HAP-1 (cell line): Measurements from ENCODE around the gene MYH15.

Experiments used
- DNase-seq, 2 experiments: peaks; one replicate each; pipeline ENCODE4 v3.0.0-alpha.2; 2016 to 2020; ENCODE audit warnings: low spot score in 2 of 2
- H3K27me3 ChIP-seq: fragments of 250-450 bp; sonication (Bioruptor Pico); 2 replicates; pipeline ENCODE4 v1.5.1; 2020; ENCODE audit warnings: low read depth, mild to moderate bottlenecking, moderate library complexity
- H3K36me3 ChIP-seq: fragments of 250-450 bp; sonication (Bioruptor Pico); replicated peaks from 2 replicates; pipeline ENCODE4 v1.5.1; 2020; ENCODE audit warnings: mild to moderate bottlenecking
- H3K4me1 ChIP-seq: fragments of 250-450 bp; sonication (Bioruptor Pico); 2 replicates; pipeline ENCODE4 v1.5.1; 2020; ENCODE audit warnings: mild to moderate bottlenecking
- H3K4me3 ChIP-seq: fragments of 250-450 bp; sonication (Bioruptor Pico); 2 replicates; pipeline ENCODE4 v1.5.1; 2020; ENCODE audit warnings: mild to moderate bottlenecking, moderate library complexity
- H3K9me3 ChIP-seq: fragments of 250-450 bp; sonication (Bioruptor Pico); 2 replicates; pipeline ENCODE4 v1.5.1; 2020; ENCODE audit warnings: mild to moderate bottlenecking, moderate library complexity
- in situ Hi-C: fragments of 300-500 bp; cut with MboI; formaldehyde crosslinking; loops from 3 replicates; pipeline ENCODE4 v1.14.3; 2020; ENCODE audit warnings: low sequenced_read_pairs, inconsistent platforms, mixed read lengths

The MYH15 gene

DNA sequence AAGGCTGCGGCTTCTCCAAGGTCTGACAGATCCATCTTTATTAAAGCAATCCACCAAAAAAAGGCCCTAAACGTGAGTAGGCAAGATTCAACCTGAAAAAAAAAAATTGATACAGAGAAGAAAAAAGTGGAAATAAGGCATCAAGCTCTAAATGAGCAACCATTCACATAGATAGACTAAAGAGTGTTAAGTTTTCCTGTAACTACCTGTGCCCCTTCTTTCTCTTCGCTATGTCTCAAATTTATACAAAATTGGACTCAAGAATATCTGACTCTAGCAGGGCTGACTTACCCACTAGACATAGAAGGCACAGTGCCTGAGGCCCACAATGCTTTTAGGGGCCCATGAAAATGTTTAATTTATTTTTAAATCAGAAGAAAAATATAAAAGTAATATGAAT, at the start of gene MYH15:
Gene MYH15, minus strand, starts transcription at position 101 of the 400 bp plus-strand sequence. Its CDS starts 66 bp downstream, at position 35.
- in situ Hi-C loops: no loop called here

DNA sequence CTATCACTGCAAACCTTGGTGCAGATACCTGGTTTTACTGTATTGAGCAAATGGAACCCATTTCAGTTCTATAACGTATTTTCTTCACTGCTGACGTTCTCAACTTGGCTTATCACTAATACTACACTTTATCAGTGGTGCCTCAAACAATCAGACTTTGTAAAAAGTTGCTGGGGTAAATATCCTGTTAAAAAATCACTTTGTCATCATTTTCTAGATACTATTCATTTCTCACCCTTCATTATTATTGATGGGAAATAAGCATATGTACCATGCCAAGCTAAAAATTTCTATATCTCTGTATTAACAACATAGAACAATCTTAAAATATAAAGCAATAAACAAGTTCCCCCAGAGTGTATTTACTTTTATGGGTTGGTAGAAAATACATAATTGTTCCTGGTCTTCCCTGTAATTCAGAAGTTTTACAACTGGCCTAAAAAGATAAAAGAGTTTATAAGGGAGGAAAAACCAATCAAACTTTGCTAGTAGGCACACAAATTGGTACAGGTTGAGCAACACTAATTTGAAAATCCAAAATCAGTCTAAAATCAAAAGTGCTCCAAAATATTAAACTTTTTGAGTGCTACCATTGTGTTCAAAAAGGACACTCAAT, 45.7 kb upstream of the MYH15 start:
- H3K4me1 ChIP-seq: peaks cover 15% of the 10 kb centered on the region
- no peaks in the 10 kb centered on the region for H3K9me3 ChIP-seq
- DNase-seq: no peak
- H3K36me3 ChIP-seq: peaks cover 72% of the 10 kb centered on the region
- in situ Hi-C loops: no loop called here
- no peak overlapping the region for H3K4me3 ChIP-seq
- no peaks in the 10 kb centered on the region for H3K27me3 ChIP-seq

More for the DNA sequence above, at the start of gene MYH15:
- no peak for DNase-seq
- Histone ChIP-seq H3K4me1 (no peaks in the 10 kb centered on the region), H3K4me3 (no peak within 1 kb of the TSS), H3K27me3 (no peaks in the 10 kb centered on the region), H3K9me3 (no peaks in the 10 kb centered on the region), H3K36me3 (no peaks in the 10 kb centered on the region)

DNA sequence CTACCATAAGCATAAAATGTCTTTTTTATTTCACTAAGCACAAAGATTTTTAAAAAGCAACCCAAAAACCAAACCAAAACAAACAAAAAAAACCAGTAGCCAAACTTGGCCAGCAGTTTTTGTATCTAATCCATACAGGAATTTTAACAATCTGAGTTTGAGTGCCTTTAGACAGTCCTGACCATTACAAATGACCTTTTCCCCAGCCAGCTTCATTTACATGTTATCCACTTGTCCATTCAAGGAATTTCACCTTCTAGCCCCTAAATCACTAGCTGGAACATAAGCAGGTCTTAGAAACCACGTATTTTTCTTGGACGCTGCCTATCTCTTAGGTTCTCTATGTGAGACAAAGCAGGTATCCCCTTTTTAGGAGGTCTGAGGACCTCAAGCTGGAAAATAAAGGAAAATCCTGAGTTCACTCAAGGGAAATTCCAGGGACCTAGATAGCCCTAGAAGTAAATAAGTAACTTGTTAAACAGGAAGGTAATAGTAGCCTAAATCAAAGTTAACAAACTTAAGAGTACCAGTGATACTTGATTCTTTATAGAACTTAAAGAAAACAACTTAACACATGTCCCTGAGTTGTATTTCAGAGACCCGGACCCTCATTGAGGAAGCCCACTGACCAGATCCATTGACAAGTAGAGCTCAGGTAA, 44.6 kb upstream of the MYH15 start:
- Histone ChIP-seq H3K4me1 (peaks cover 15% of the 10 kb centered on the region), H3K4me3 (no peak overlapping the region), H3K9me3 (no peaks in the 10 kb centered on the region), H3K27me3 (no peaks in the 10 kb centered on the region), H3K36me3 (peaks cover 63% of the 10 kb centered on the region)
- DNase-seq: peak in 1 of 2 experiments; percentile 41
- in situ Hi-C loops: no loop called here

DNA sequence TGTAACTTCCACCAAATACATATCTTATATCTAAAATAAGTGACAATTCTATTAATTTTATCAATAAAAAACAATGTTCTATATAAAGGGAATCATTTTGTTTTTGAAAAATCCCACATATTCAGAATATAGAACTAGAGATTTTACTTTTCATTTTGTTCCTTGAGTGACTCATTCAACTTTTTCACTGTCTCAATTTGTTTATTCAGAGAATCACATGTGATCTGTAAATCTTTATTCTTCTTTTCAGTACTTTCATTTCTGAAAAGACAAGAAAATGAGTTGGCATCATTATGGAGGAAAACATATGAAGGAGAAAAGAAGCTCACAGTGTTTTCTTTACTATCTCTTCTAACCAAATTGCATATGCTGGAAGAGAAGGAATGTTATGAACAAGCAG, 43.8 kb upstream of the MYH15 start:
- H3K9me3 ChIP-seq: no peaks in the 10 kb centered on the region
- H3K27me3 ChIP-seq: no peaks in the 10 kb centered on the region
- in situ Hi-C loops: no loop called here
- no peak overlapping the region for H3K4me3 ChIP-seq
- H3K4me1 ChIP-seq: peaks cover 15% of the 10 kb centered on the region
- peaks cover 59% of the 10 kb centered on the region for H3K36me3 ChIP-seq
- no peak for DNase-seq

DNA sequence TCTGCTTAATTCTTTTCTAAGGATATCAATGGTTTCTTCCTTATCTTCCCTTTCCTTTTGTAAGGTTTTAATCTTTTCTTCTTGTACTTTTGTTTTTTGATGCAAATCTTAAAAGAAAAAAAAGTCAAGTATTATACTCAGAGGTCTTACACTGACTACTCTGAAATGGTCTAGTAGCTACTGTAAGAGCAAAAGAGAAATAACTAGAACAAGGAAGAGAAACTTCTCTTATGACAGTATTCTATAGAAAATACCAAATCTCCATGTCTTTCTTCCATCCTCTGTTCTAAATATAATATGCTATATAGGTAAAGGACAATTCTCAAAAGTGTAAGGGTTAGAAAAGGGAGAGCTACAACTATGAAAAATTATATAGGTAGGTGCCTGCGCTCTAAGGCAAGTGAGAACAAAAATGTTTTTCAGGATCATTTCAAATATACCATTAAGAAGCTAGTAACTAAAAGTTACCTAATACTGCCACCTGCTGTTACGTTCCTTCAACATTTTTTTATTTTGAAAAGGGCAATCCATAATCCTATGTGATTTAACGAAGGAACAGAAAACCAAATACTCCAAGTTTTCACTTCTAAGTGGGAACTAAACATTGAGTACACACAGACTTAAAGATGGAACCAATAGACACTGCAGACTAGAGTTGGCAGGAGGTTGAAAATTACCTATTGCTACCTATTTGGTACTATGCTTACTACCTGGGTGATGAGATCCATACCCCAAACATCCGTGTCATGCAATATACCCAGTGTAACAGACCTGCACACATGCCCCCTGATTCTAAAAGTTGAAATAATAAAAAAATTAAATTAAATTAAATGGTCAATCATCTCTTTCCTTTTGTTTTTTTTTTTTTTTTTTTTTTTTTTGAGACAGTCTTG, 42.1 kb upstream of the MYH15 start:
- Histone ChIP-seq H3K4me1 (peaks cover 15% of the 10 kb centered on the region), H3K9me3 (no peaks in the 10 kb centered on the region), H3K27me3 (no peaks in the 10 kb centered on the region), H3K4me3 (no peak overlapping the region), H3K36me3 (peaks cover 58% of the 10 kb centered on the region)
- in situ Hi-C loops: no loop called here
- DNase-seq: peak in 1 of 2 experiments; percentile 69

DNA sequence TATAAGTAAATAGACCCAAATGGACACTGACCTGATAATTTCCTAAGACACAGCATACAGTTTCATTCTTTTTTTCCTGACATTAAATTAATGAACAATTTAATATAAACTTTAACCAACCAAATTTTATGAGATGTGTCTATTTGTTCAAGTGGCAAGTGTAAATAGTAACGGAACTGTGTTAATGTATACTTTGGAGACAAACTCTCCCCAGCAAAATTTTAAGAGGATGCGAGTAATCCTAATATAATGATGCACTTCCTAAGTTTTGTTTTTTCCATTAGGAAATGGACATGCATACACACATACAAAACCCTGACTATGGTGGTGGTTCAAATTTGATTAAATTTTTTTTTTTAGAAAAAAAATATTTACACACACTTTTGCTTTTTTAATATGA, 38.5 kb upstream of the MYH15 start:
- H3K4me1 ChIP-seq: peaks cover 16% of the 10 kb centered on the region
- in situ Hi-C loops: no loop called here
- peaks cover 45% of the 10 kb centered on the region for H3K36me3 ChIP-seq
- no peaks in the 10 kb centered on the region for H3K9me3 ChIP-seq
- no peak for DNase-seq
- H3K4me3 ChIP-seq: no peak overlapping the region
- H3K27me3 ChIP-seq: no peaks in the 10 kb centered on the region

DNA sequence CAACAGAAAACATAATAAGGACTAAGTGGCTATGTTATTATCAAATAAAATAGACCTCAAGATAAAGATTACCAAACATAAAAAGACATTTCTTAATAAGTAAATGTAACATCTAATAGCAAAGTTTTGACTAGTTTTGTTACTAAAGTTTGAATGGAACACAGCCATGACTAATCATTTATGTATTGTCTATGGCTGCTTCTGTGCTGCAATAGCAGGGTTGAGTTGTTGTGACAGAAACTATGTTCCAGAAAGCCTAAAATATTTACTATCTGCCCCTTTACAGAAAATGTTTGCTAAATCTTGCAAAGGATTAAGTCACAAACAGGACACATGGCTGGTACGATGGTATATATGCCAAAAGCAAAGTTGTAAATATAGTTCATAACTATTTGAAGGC, 37.9 kb upstream of the MYH15 start:
- DNase-seq: no peak
- no peaks in the 10 kb centered on the region for H3K9me3 ChIP-seq
- H3K27me3 ChIP-seq: no peaks in the 10 kb centered on the region
- no peak overlapping the region for H3K4me3 ChIP-seq
- in situ Hi-C loops: no loop called here
- H3K4me1 ChIP-seq: peaks cover 16% of the 10 kb centered on the region
- H3K36me3 ChIP-seq: peaks cover 47% of the 10 kb centered on the region

DNA sequence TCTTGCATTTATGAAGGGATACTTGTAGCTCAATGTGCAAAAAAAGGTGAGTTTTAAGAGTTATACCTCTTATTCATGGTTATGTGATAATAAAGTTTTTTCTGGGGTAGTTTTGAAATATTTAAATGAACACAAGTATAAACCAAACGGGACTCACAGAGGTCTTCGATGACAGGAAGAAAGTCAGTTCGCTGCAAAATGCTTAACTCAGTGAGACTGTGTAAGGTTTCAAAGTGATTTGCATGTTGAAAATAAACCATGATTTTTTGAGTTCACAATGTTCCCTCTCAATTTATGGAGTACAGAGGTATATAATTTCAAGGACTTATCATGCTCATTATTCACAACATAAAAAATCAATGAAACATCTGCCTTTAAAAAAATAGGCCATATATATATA, 36.3 kb upstream of the MYH15 start:
- Histone ChIP-seq H3K4me3 (no peak overlapping the region), H3K36me3 (peaks cover 36% of the 10 kb centered on the region), H3K27me3 (no peaks in the 10 kb centered on the region), H3K4me1 (peaks cover 13% of the 10 kb centered on the region), H3K9me3 (no peaks in the 10 kb centered on the region)
- in situ Hi-C loops: no loop called here
- DNase-seq: no peak

GRCh38 chr3:108546247-108546646, 35.9 kb upstream of the MYH15 start:
- peaks cover 33% of the 10 kb centered on the region for H3K36me3 ChIP-seq

GRCh38 chr3:108538083-108538482, 27.7 kb upstream of the MYH15 start:
- no peaks in the 10 kb centered on the region for H3K9me3 ChIP-seq

More at GRCh38 chr3:108546247-108546646, 35.9 kb upstream of the MYH15 start:
- in situ Hi-C loops: no loop called here
- no peak for DNase-seq
- Histone ChIP-seq H3K4me3 (no peak overlapping the region), H3K4me1 (peaks cover 13% of the 10 kb centered on the region), H3K9me3 (no peaks in the 10 kb centered on the region), H3K27me3 (no peaks in the 10 kb centered on the region)

GRCh38 chr3:108528459-108529252, 18.3 kb upstream of the MYH15 start:
- no peak overlapping the region for H3K4me3 ChIP-seq
- peaks cover 10% of the 10 kb centered on the region for H3K4me1 ChIP-seq
- DNase-seq: no peak
- in situ Hi-C loops: no loop called here
- no peaks in the 10 kb centered on the region for H3K36me3 ChIP-seq
- H3K27me3 ChIP-seq: no peaks in the 10 kb centered on the region
- no peaks in the 10 kb centered on the region for H3K9me3 ChIP-seq

More at GRCh38 chr3:108538083-108538482, 27.7 kb upstream of the MYH15 start:
- DNase-seq: no peak
- peaks cover 1% of the 10 kb centered on the region for H3K36me3 ChIP-seq
- no peak overlapping the region for H3K4me3 ChIP-seq
- peaks cover 12% of the 10 kb centered on the region for H3K4me1 ChIP-seq
- no peaks in the 10 kb centered on the region for H3K27me3 ChIP-seq
- in situ Hi-C loops: no loop called here

DNA sequence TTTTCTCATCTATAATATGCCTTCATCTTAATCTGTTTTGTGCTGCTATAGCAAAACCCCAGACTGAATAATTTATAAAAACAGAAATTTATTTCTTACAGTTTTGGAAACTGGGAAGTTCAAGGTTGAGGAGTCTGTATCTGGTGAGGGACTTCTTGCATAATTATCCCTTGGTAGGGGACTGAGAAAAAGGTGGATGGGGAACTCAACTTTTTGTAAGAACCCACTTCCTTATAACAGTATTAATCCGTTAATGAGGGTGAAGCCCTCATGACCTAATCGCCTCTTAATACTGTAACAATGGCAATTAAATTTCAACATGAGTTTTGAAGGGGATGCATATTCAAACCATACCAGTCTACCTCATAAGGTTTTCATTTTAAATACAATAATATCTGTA, 17.4 kb upstream of the MYH15 start:
- H3K4me1 ChIP-seq: peaks cover 10% of the 10 kb centered on the region
- no peak for DNase-seq
- no peaks in the 10 kb centered on the region for H3K36me3 ChIP-seq
- H3K27me3 ChIP-seq: no peaks in the 10 kb centered on the region
- in situ Hi-C loops: no loop called here
- no peak overlapping the region for H3K4me3 ChIP-seq
- no peaks in the 10 kb centered on the region for H3K9me3 ChIP-seq

- DNase-seq: no peak
- Histone ChIP-seq H3K9me3 (no peaks in the 10 kb centered on the region), H3K27me3 (no peaks in the 10 kb centered on the region), H3K4me1 (peaks cover 10% of the 10 kb centered on the region), H3K4me3 (no peak overlapping the region), H3K36me3 (no peaks in the 10 kb centered on the region)
- in situ Hi-C loops: no loop called here
Measured at GRCh38 chr3:108527109-108527508, 16.7 kb upstream of the MYH15 start.
